Progenitor cell of endocrine pancreas (in vitro differentiated cells): ENCODE measurements around the gene ARMH4. TPM values are rescaled to one million over a fixed set of nuclear protein-coding genes. Genes with fewer than 3 reads are reported as not detected.

Experiments
- DNase-seq: peaks from one replicate; pipeline ENCODE4 v3.0.0; 2021; ENCODE audit warnings: low spot score; ENCODE audit not compliant: unreplicated experiment
- H3K27ac Mint-ChIP-seq: 2 replicates; pipeline ENCODE4 v1.8.0; 2021; ENCODE audit warnings: mild to moderate bottlenecking, moderate library complexity, mixed read lengths
- H3K27me3 Mint-ChIP-seq: 2 replicates; pipeline ENCODE4 v1.8.0; 2021; ENCODE audit warnings: mixed read lengths
- H3K36me3 Mint-ChIP-seq: 2 replicates; pipeline ENCODE4 v1.8.0; 2022; ENCODE audit warnings: mixed read lengths; ENCODE audit not compliant: insufficient read depth
- H3K4me1 Mint-ChIP-seq: 2 replicates; pipeline ENCODE4 v1.8.0; 2021; ENCODE audit warnings: low read depth, mixed read lengths
- H3K4me3 Mint-ChIP-seq: 2 replicates; pipeline ENCODE4 v1.8.0; 2021; ENCODE audit warnings: low read depth, mild to moderate bottlenecking, moderate library complexity, mixed read lengths
- H3K9me3 Mint-ChIP-seq: 2 replicates; pipeline ENCODE4 v1.8.0; 2021; ENCODE audit warnings: low read depth, mixed read lengths
- CTCF ChIP-seq: fragments of 200-600 bp; sonication (generic); IDR thresholded peaks from one replicate; pipeline ENCODE4 v1.5.0; 2021; ENCODE audit warnings: antibody characterized with exemption, mild to moderate bottlenecking; ENCODE audit not compliant: unreplicated experiment
- total RNA-seq: library from RNA; stranded (reverse); gene quantifications from 2 replicates; pipeline ENCODE4 v1.2.1, GENCODE V29; 2021

Gene ARMH4
- total RNA-seq, 1 donor from 2014 or later, result 36.2 TPM

- Mint-ChIP-seq H3K4me3 (no peak overlapping the region), H3K27me3 (peaks cover 6% of the 10 kb centered on the region), H3K4me1 (no peaks in the 10 kb centered on the region), H3K9me3 (no peaks in the 10 kb centered on the region), H3K27ac (no peak overlapping the region), H3K36me3 (no peaks in the 10 kb centered on the region)
- no peak for TF ChIP-seq CTCF
- DNase-seq, result no peak
These were observed 181.4 kb downstream of the ARMH4 start for GRCh38 chr14:57970594-57970993.

GRCh38 chr14:57970175-57970574 is 181.8 kb downstream of the ARMH4 start:
- no peak for TF ChIP-seq CTCF
- H3K4me1 Mint-ChIP-seq, result no peaks in the 10 kb centered on the region
- no peak overlapping the region for H3K4me3 Mint-ChIP-seq
- no peak for DNase-seq
- H3K36me3 Mint-ChIP-seq, result no peaks in the 10 kb centered on the region
- no peak overlapping the region for H3K27ac Mint-ChIP-seq
- no peaks in the 10 kb centered on the region for H3K9me3 Mint-ChIP-seq
- peaks cover 6% of the 10 kb centered on the region for H3K27me3 Mint-ChIP-seq

- no peak for DNase-seq
- no peak for TF ChIP-seq CTCF
- Mint-ChIP-seq H3K27ac (no peak overlapping the region), H3K9me3 (no peaks in the 10 kb centered on the region), H3K4me1 (peaks cover 13% of the 10 kb centered on the region), H3K27me3 (peaks cover 10% of the 10 kb centered on the region), H3K4me3 (no peak overlapping the region), H3K36me3 (no peaks in the 10 kb centered on the region)
These were observed 188.9 kb downstream of the ARMH4 start for GRCh38 chr14:57963071-57963470.

- peak; percentile 40 for TF ChIP-seq CTCF
- peaks cover 13% of the 10 kb centered on the region for H3K4me1 Mint-ChIP-seq
- peaks cover 10% of the 10 kb centered on the region for H3K27me3 Mint-ChIP-seq
- H3K27ac Mint-ChIP-seq, result no peak overlapping the region
- no peaks in the 10 kb centered on the region for H3K9me3 Mint-ChIP-seq
- no peaks in the 10 kb centered on the region for H3K36me3 Mint-ChIP-seq
- peak; percentile 16 for DNase-seq
- no peak overlapping the region for H3K4me3 Mint-ChIP-seq
These were observed 189.5 kb downstream of the ARMH4 start for GRCh38 chr14:57962325-57963035.

GRCh38 chr14:57961786-57962060 is 190.3 kb downstream of the ARMH4 start:
- no peak overlapping the region for H3K4me3 Mint-ChIP-seq
- TF ChIP-seq CTCF, result no peak
- no peak for DNase-seq
- H3K4me1 Mint-ChIP-seq, result peaks cover 13% of the 10 kb centered on the region
- H3K36me3 Mint-ChIP-seq, result no peaks in the 10 kb centered on the region
- H3K9me3 Mint-ChIP-seq, result no peaks in the 10 kb centered on the region
- no peak overlapping the region for H3K27ac Mint-ChIP-seq
- peaks cover 10% of the 10 kb centered on the region for H3K27me3 Mint-ChIP-seq
